Panc1 (cell line): ENCODE data around the gene ITPRIPL2. TPM values are rescaled to one million over a fixed set of nuclear protein-coding genes. Genes with fewer than 3 reads are reported as not detected.

Experiments used
- ATAC-seq: fragments of 200-7000 bp; cut with Tn5 transposase; 2 replicates; pipeline ENCODE4 v1.9.1; 2020; ENCODE audit warnings: mild to moderate bottlenecking, moderate library complexity
- BruUV-seq: library from RNA; stranded (reverse); fragments of 400-500 nt; replicated peaks from 2 replicates; lab custom pipeline; 2021; lab: Mats Ljungman, UMichigan
- CTCF ChIA-PET: fragments of 300-600 bp; sonication (Branson Sonifier 250); formaldehyde crosslinking; loops from one replicate; lab custom pipeline; 2022; ENCODE audit warnings: antibody characterized with exemption; lab: Charles Lee
- POLR2A ChIA-PET: fragments of 300-600 bp; sonication (Branson Sonifier 250); formaldehyde crosslinking; loops from one replicate; lab custom pipeline; 2022; ENCODE audit warnings: antibody characterized with exemption; lab: Charles Lee
- DNase-seq: peaks from one replicate; pipeline ENCODE4 v3.0.0-alpha.2; 2010; ENCODE audit warnings: low read depth, low spot score
- H3K27ac ChIP-seq: 2 replicates; pipeline ENCODE4 v1.5.1; 2011; ENCODE audit warnings: mild to moderate bottlenecking, low read length, inconsistent platforms
- H3K27me3 ChIP-seq: fragments of 200-500 bp; sonication (Bioruptor generic); 2 replicates; pipeline ENCODE4 v1.6.0; 2014; ENCODE audit warnings: low read length, inconsistent platforms; ENCODE audit not compliant: control insufficient read depth, insufficient read depth
- H3K36me3 ChIP-seq: fragments of 200-500 bp; sonication (Bioruptor generic); 2 replicates; pipeline ENCODE4 v1.5.1; 2014; ENCODE audit warnings: inconsistent platforms, mild to moderate bottlenecking, low read length, moderate library complexity; ENCODE audit not compliant: control insufficient read depth, insufficient read depth
- H3K4me1 ChIP-seq: 2 replicates; pipeline ENCODE4 v1.5.1; 2011; ENCODE audit warnings: inconsistent platforms, mild to moderate bottlenecking, low read length, moderate library complexity; ENCODE audit not compliant: control insufficient read depth, insufficient read depth
- H3K4me3 ChIP-seq, 2 experiments: 2 replicates each; pipeline ENCODE4 v1.5.1; 2011 to 2012; ENCODE audit warnings: low read depth in 2 of 2, low read length in 2 of 2, mild to moderate bottlenecking in 2 of 2, inconsistent platforms in 1 of 2, moderate library complexity in 1 of 2
- H3K9me3 ChIP-seq: fragments of 200-500 bp; sonication (Bioruptor generic); 2 replicates; pipeline ENCODE4 v1.5.1; 2014; ENCODE audit warnings: low read depth, mild to moderate bottlenecking, inconsistent platforms, low read length, moderate library complexity; ENCODE audit not compliant: control insufficient read depth, insufficient read depth
- POLR2AphosphoS5 ChIP-seq: IDR thresholded peaks from 2 replicates; pipeline ENCODE4 v1.6.1; 2012; ENCODE audit warnings: mild to moderate bottlenecking, low read depth, low read length, moderate library complexity
- SIN3A ChIP-seq: IDR thresholded peaks from 2 replicates; pipeline ENCODE4 v1.6.1; 2012; ENCODE audit warnings: low read depth, mild to moderate bottlenecking, low read length, moderate library complexity, borderline replicate concordance; ENCODE audit not compliant: insufficient read depth
- TCF7L2 ChIP-seq: IDR thresholded peaks from 2 replicates; pipeline ENCODE4 v1.6.1; 2011; ENCODE audit warnings: mild to moderate bottlenecking, low read depth, low read length, inconsistent platforms
- in situ Hi-C: cut with HindIII; loops from 2 replicates; pipeline ENCODE4 v1.10.0; 2016; ENCODE audit warnings: low sequenced_read_pairs, low pct_unique_long_range_greater_than_20kb
- intact Hi-C: fragments of 100-400 bp; cut with micrococcal nuclease; formaldehyde crosslinking; loops from one replicate; pipeline ENCODE4 v1.10.0; 2022; ENCODE audit not compliant: unreplicated experiment
- total RNA-seq: library from RNA; stranded (reverse); gene quantifications from one replicate; pipeline ENCODE4 v1.2.1, GENCODE V29; 2021; ENCODE audit not compliant: unreplicated experiment
- TF ChIP-seq, protein P1 (sequence below): fragments of 450-650 bp; IDR thresholded peaks from 2 replicates; pipeline ENCODE4 v1.5.1; 2017; ENCODE audit warnings: mild to moderate bottlenecking
- TF ChIP-seq, protein P2 (sequence below), 2 experiments: IDR thresholded peaks; 2 replicates each; pipeline ENCODE4 v1.6.1; 2011 to 2012; ENCODE audit warnings: low read depth in 2 of 2, control low read depth in 1 of 2, low read length in 1 of 2, mild to moderate bottlenecking in 1 of 2, moderate library complexity in 1 of 2; ENCODE audit not compliant: insufficient read depth in 1 of 2

ITPRIPL2 gene
- total RNA-seq, 1 experiment from 2014 or later, result 83.2 TPM

DNA sequence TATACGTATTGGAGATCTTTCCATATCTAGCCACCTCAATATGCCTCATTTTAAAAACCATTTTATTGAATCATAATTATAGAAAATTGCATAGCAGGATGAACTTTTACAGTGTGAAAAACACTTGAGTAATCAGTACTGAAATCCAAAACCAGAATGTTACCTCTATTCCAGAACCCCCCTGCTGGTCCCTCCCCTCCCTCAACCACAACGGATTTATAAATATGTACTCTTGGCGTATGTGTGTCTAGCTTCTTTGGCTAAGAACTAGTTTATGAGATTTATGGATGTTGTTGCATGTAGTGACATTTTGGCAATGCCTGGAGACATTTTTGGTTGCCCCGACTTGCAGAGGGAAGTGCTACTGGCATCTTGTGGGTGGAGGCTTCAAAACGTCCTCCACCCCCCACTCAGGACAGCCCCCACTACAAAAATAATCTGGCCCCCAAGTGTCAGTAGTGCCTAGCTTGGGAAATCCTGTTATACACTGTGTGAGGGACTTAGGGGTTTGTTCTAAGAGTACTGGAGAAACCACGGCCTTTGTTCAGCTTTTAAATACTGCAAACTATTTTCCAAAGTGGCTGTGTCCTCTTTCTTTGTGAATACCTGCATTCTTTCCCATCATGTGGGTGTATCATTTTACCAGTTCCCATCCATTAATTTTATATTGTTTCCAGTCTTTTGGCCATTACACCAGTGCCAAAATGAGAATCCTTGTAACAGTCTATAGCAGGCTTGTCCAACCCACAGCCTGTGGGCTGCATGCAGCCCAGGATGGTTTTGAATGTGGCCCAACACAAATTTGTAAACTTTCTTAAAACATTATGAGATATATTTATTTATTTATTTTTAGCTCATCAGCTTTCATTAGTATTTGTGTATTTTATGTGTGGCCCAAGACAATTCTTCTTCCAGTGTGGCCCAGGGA, 23.7 kb downstream of the ITPRIPL2 start:
- Histone ChIP-seq H3K4me3 (no peak overlapping the region), H3K27me3 (no peaks in the 10 kb centered on the region), H3K36me3 (no peaks in the 10 kb centered on the region), H3K27ac (no peak overlapping the region), H3K9me3 (no peaks in the 10 kb centered on the region), H3K4me1 (peaks cover 30% of the 10 kb centered on the region)
- ChIA-PET POLR2A (no interaction called here), CTCF (interaction anchor here (0.5 to 0.7 kb wide), 2 partner anchors 30 to 86 kb away, joined by 3 to 4 read pairs; no protein-coding TSS in a partner anchor)
- ATAC-seq (no peak), DNase-seq (no peak)
- in situ Hi-C loops (no loop called here), intact Hi-C loops (no loop called here)
- TF ChIP-seq SIN3A (no peak), POLR2AphosphoS5 (no peak), TCF7L2 (no peak)
- TF ChIP-seq, protein P1, sequence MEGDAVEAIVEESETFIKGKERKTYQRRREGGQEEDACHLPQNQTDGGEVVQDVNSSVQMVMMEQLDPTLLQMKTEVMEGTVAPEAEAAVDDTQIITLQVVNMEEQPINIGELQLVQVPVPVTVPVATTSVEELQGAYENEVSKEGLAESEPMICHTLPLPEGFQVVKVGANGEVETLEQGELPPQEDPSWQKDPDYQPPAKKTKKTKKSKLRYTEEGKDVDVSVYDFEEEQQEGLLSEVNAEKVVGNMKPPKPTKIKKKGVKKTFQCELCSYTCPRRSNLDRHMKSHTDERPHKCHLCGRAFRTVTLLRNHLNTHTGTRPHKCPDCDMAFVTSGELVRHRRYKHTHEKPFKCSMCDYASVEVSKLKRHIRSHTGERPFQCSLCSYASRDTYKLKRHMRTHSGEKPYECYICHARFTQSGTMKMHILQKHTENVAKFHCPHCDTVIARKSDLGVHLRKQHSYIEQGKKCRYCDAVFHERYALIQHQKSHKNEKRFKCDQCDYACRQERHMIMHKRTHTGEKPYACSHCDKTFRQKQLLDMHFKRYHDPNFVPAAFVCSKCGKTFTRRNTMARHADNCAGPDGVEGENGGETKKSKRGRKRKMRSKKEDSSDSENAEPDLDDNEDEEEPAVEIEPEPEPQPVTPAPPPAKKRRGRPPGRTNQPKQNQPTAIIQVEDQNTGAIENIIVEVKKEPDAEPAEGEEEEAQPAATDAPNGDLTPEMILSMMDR, result no peak
- TF ChIP-seq, protein P2, sequence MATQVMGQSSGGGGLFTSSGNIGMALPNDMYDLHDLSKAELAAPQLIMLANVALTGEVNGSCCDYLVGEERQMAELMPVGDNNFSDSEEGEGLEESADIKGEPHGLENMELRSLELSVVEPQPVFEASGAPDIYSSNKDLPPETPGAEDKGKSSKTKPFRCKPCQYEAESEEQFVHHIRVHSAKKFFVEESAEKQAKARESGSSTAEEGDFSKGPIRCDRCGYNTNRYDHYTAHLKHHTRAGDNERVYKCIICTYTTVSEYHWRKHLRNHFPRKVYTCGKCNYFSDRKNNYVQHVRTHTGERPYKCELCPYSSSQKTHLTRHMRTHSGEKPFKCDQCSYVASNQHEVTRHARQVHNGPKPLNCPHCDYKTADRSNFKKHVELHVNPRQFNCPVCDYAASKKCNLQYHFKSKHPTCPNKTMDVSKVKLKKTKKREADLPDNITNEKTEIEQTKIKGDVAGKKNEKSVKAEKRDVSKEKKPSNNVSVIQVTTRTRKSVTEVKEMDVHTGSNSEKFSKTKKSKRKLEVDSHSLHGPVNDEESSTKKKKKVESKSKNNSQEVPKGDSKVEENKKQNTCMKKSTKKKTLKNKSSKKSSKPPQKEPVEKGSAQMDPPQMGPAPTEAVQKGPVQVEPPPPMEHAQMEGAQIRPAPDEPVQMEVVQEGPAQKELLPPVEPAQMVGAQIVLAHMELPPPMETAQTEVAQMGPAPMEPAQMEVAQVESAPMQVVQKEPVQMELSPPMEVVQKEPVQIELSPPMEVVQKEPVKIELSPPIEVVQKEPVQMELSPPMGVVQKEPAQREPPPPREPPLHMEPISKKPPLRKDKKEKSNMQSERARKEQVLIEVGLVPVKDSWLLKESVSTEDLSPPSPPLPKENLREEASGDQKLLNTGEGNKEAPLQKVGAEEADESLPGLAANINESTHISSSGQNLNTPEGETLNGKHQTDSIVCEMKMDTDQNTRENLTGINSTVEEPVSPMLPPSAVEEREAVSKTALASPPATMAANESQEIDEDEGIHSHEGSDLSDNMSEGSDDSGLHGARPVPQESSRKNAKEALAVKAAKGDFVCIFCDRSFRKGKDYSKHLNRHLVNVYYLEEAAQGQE (IDR thresholded peaks at IDR 0.05; ENCODE audit: insufficient read depth in 1 of 2, low read depth in 2 of 2, low read length in 1 of 2), result no peak
- no TSS peak for BruUV-seq

DNA sequence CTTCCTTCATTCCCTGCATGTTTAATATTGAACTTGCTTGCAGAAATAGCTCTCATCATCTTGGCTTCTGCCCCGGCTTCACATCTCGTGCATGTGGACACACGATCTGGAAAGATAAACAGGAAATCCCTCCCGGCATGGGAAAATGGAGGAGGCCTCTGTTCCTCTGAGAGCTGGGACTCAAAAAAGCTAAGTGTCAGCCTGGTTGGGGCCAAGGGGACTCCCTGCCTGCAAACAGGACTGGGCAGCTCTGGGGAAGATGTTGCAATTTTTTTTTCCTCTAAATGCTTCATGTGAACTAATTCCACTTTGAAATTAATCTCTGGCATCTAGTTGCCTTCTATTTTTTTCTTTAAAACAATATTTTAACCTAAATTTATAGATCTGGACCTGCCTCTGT, 24.8 kb downstream of the ITPRIPL2 start:
- ChIA-PET POLR2A (interaction anchor here (0.7 kb wide), 1 partner anchor 19 kb away, joined by 5 read pairs; no protein-coding TSS in a partner anchor), CTCF (interaction anchor here (0.7 kb wide), 2 partner anchors 13 to 39 kb away, joined by 3 to 5 read pairs; no protein-coding TSS in a partner anchor)
- TF ChIP-seq POLR2AphosphoS5 (no peak), SIN3A (no peak), TCF7L2 (no peak)
- TF ChIP-seq, protein P1, result no peak
- TF ChIP-seq, protein P2 (IDR thresholded peaks at IDR 0.05; ENCODE audit: insufficient read depth in 1 of 2, low read depth in 2 of 2, low read length in 1 of 2), result no peak
- in situ Hi-C loops (no loop called here), intact Hi-C loops (no loop called here)
- Histone ChIP-seq H3K27ac (no peak overlapping the region; the same call in 1 of the 2 replicates), H3K27me3 (no peaks in the 10 kb centered on the region), H3K4me1 (peaks cover 30% of the 10 kb centered on the region), H3K9me3 (no peaks in the 10 kb centered on the region), H3K36me3 (no peaks in the 10 kb centered on the region), H3K4me3 (no peak overlapping the region)
- DNase-seq (no peak), ATAC-seq (no peak)
- BruUV-seq, result no TSS peak
